Stimulated activated naive CD4-positive, alpha-beta T cell treated with Interleukin-2 at 50 U/mL for 16 hours (primary cell): ENCODE results near the gene TXNDC17.
"Not testable (repeated sequence)": the region's sequence is repeated elsewhere in the genome, so short reads cannot be mapped to it uniquely, and the experiment has no call there.

Experiments used
- DNase-seq: peaks from one replicate; lab custom pipeline; 2025; lab: John Stamatoyannopoulos, UW

The TXNDC17 gene

GRCh38 chr17:6636616-6637457, 4.0 kb upstream of the TXNDC17 start:
- DNase-seq: no peak

GRCh38 chr17:6637458-6637840, 3.4 kb upstream of the TXNDC17 start:
- no peak for DNase-seq

- no peak for DNase-seq
Observed at GRCh38 chr17:6638046-6638908, 2.6 kb upstream of the TXNDC17 start.

- no peak for DNase-seq
Observed at GRCh38 chr17:6639014-6639585, 1.8 kb upstream of the TXNDC17 start.

GRCh38 chr17:6639586-6640535, 999 bp upstream of the TXNDC17 start:
- DNase-seq: peak; percentile 42

GRCh38 chr17:6641247-6641863, 495 bp downstream of the TXNDC17 start:
- DNase-seq: no peak

- DNase-seq: no peak
Observed at GRCh38 chr17:6642592-6642991, 1.7 kb downstream of the TXNDC17 start.

- no peak for DNase-seq
Observed at GRCh38 chr17:6643451-6644125, 2.7 kb downstream of the TXNDC17 start.

GRCh38 chr17:6648181-6648580, 7.3 kb downstream of the TXNDC17 start:
- DNase-seq: no peak

GRCh38 chr17:6651354-6651918, 10.6 kb downstream of the TXNDC17 start, which contains the start of the genes C17orf100 and MED31:
Gene C17orf100, plus strand, starts transcription at chr17:6651762. Its CDS starts 152 bp downstream, at chr17:6651914.
Gene MED31, minus strand, starts transcription at chr17:6651605. Its CDS starts 77 bp downstream, at chr17:6651528.
- peak; percentile 93 for DNase-seq

- DNase-seq: no peak
Observed at GRCh38 chr17:6651919-6652452, 11.1 kb downstream of the TXNDC17 start.

- no peak for DNase-seq
Observed at GRCh38 chr17:6654841-6655731, 14.2 kb downstream of the TXNDC17 start.

GRCh38 chr17:6655732-6656361, 15.0 kb downstream of the TXNDC17 start:
- DNase-seq: not testable (repeated sequence)

- DNase-seq: peak; percentile 56
Observed at GRCh38 chr17:6656797-6657632, 16.2 kb downstream of the TXNDC17 start.

- DNase-seq: no peak
Observed at GRCh38 chr17:6657633-6658287, 16.9 kb downstream of the TXNDC17 start.

GRCh38 chr17:6658411-6658810, 17.6 kb downstream of the TXNDC17 start:
- DNase-seq: not testable (repeated sequence)

- DNase-seq: no peak
Observed at GRCh38 chr17:6660101-6660500, 19.2 kb downstream of the TXNDC17 start.
